ENCODE measurements around the gene APBB2.

The APBB2 gene

DNA sequence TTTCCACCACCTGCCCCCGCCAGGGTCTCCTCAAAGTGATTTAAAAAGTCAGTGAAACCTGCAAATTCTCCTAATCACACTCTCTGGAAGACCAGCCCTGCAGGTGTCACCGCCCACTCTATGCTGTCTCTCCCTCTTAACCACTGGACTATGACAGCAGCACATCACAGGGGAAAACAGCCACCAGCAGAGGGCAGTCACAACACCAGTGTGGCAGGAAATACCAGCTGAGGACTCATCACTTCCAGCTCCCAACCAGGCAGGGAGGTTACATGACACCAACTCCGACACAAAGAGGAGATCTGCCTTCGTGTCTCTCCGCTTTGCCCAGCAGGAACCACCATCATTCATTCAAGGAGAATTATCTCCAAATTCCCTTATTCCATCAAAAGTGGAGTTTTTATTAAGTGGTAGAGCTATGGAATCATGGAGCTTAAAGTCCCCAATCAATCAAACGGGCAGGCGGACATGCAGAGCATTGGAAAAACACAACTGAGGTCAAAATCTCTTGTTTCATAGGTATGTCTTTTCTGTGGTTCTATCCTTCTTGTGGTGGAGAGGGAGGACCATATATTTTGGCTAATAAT is 373.3 kb downstream of the APBB2 start:
- H3K36me3 ChIP-seq (ENCODE audit: low read depth), result peaks cover 16% of the 10 kb centered on the region
- TF ChIP-seq, protein P1, sequence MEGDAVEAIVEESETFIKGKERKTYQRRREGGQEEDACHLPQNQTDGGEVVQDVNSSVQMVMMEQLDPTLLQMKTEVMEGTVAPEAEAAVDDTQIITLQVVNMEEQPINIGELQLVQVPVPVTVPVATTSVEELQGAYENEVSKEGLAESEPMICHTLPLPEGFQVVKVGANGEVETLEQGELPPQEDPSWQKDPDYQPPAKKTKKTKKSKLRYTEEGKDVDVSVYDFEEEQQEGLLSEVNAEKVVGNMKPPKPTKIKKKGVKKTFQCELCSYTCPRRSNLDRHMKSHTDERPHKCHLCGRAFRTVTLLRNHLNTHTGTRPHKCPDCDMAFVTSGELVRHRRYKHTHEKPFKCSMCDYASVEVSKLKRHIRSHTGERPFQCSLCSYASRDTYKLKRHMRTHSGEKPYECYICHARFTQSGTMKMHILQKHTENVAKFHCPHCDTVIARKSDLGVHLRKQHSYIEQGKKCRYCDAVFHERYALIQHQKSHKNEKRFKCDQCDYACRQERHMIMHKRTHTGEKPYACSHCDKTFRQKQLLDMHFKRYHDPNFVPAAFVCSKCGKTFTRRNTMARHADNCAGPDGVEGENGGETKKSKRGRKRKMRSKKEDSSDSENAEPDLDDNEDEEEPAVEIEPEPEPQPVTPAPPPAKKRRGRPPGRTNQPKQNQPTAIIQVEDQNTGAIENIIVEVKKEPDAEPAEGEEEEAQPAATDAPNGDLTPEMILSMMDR (IDR thresholded peaks at IDR 0.05; ENCODE audit: poor library complexity, severe bottlenecking), result peak; percentile 75
- peaks cover 8% of the 10 kb centered on the region for H3K4me1 ChIP-seq (ENCODE audit: insufficient read depth, poor library complexity, severe bottlenecking)
- no peak overlapping the region for H3K27ac ChIP-seq (ENCODE audit: poor library complexity, severe bottlenecking)
- no peak for DNase-seq (ENCODE audit: low spot score)
- peak; percentile 93 for ATAC-seq (ENCODE audit: low read depth)
- no peaks in the 10 kb centered on the region for H3K9me3 ChIP-seq (ENCODE audit: severe bottlenecking)
- H3K27me3 ChIP-seq (ENCODE audit: insufficient read depth, poor library complexity, severe bottlenecking), result no peaks in the 10 kb centered on the region
- no peak overlapping the region for H3K4me3 ChIP-seq (ENCODE audit: severe bottlenecking)

DNA sequence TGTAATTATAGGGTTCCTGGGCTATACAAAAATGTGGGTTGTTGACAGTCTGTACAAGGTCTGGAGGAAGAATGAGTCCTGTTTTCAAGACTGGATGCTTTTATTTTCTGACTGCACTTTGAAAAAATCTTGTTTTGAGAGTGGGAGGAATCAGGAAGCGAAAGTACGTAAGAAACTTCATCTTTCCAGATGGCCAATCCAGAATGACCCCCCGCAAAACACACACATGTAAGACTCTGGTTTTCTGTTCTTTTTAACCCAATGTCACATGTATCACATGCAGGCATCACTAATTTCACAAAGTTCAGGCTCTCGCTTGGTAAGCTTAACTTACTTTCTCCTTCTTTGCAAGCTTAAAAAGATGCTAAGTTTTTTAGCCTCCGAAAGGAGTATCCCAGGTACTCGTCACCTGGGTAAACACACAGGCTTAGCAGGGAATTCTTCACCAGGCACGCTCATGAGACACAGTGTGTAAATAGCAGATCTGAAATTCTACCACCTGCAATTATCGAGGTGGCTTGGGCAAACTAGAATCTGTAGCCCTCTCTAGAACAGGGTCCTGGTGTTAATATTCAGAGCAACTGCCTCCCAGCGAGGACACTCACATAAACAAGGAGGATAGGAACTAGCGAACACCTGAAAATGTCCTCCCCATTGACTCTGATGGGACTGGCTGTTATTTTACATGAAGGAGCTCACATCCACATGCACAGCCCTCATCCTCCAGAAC is 373.9 kb downstream of the APBB2 start:
- Histone ChIP-seq H3K4me1 (ENCODE audit: insufficient read depth, poor library complexity, severe bottlenecking) (peaks cover 8% of the 10 kb centered on the region), H3K9me3 (ENCODE audit: severe bottlenecking) (no peaks in the 10 kb centered on the region), H3K27me3 (ENCODE audit: insufficient read depth, poor library complexity, severe bottlenecking) (no peaks in the 10 kb centered on the region), H3K36me3 (ENCODE audit: low read depth) (peaks cover 20% of the 10 kb centered on the region), H3K4me3 (ENCODE audit: severe bottlenecking) (no peak overlapping the region), H3K27ac (ENCODE audit: poor library complexity, severe bottlenecking) (no peak overlapping the region)
- DNase-seq (ENCODE audit: low spot score) (no peak), ATAC-seq (ENCODE audit: low read depth) (no peak)
- TF ChIP-seq, protein P1 (IDR thresholded peaks at IDR 0.05; ENCODE audit: poor library complexity, severe bottlenecking), result no peak

DNA sequence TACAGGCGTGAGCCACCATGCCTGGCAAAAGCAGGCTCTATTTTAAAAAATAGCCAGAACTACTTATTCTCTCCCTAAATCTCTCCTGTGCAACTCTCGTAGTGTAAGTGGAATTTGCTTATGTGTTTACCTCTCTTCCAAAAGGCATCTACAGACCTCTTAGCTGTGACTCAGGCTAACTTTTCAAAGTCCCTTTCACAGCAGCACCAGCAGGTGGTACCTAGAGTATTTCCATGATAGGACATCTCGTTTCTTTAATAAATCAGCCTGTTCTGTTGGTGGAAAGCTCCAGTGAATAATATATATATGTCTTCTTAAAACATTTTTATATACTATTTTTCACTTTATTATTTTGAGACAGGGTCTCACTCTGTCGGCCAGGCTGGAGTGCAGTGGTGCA is 375.6 kb downstream of the APBB2 start:
- TF ChIP-seq, protein P1 (IDR thresholded peaks at IDR 0.05; ENCODE audit: poor library complexity, severe bottlenecking), result no peak
- Histone ChIP-seq H3K4me1 (ENCODE audit: insufficient read depth, poor library complexity, severe bottlenecking) (peaks cover 8% of the 10 kb centered on the region), H3K27me3 (ENCODE audit: insufficient read depth, poor library complexity, severe bottlenecking) (no peaks in the 10 kb centered on the region), H3K36me3 (ENCODE audit: low read depth) (peaks cover 25% of the 10 kb centered on the region), H3K4me3 (ENCODE audit: severe bottlenecking) (no peak overlapping the region), H3K27ac (ENCODE audit: poor library complexity, severe bottlenecking) (no peak overlapping the region), H3K9me3 (ENCODE audit: severe bottlenecking) (no peaks in the 10 kb centered on the region)
- ATAC-seq (ENCODE audit: low read depth) (no peak), DNase-seq (ENCODE audit: low spot score) (no peak)

DNA sequence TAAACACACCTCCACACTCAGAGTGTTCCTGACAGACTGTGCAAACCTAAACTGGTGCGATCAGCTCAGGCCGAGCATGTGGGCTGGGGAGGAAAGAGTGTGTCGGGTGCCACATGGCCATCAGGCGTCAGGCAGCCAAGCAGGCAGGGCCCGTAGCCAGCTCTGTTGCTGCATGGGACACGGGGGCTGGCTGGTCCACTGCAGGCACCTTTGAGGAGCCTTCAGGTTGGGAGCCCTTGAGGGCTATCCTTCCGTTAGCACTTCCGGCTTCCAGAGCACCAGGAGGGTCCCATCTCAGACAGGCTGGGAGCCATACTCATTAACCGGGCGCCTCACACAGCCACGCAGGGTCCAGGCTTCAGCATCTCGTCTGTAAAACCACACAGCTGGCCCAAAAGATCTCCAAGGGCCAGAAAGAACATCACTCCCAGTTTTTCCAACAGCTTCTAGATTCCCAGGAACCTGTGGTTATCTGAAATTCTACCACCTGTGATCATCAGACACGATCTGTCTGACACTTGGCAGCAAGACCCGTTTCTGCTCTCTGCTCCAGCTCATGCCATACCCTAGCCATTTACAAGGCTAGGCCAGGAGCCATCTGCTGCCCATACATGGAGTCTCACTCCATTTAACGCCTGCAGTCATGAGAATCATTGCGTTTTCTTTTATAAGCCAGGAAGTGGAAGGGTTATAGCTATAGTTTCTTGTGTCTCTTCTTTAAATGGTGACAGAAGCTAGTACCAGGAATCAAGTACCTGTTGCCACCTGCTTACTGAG is 377.1 kb downstream of the APBB2 start:
- no peaks in the 10 kb centered on the region for H3K9me3 ChIP-seq (ENCODE audit: severe bottlenecking)
- TF ChIP-seq, protein P1 (IDR thresholded peaks at IDR 0.05; ENCODE audit: poor library complexity, severe bottlenecking), result no peak
- H3K4me3 ChIP-seq (ENCODE audit: severe bottlenecking), result no peak overlapping the region
- DNase-seq (ENCODE audit: low spot score), result no peak
- H3K4me1 ChIP-seq (ENCODE audit: insufficient read depth, poor library complexity, severe bottlenecking), result peaks cover 8% of the 10 kb centered on the region
- ATAC-seq (ENCODE audit: low read depth), result no peak
- no peak overlapping the region for H3K27ac ChIP-seq (ENCODE audit: poor library complexity, severe bottlenecking)
- H3K36me3 ChIP-seq (ENCODE audit: low read depth), result peaks cover 26% of the 10 kb centered on the region; the same call in 1 of the 2 replicates
- H3K27me3 ChIP-seq (ENCODE audit: insufficient read depth, poor library complexity, severe bottlenecking), result no peaks in the 10 kb centered on the region

Data from RWPE2 (cell line).